Vagina (tissue), 2 donors: ENCODE data around the gene NPTX2. TPM values are rescaled to one million over a fixed set of nuclear protein-coding genes. Genes with fewer than 3 reads are reported as not detected.

Experiments used
- DNase-seq, 2 donors: peaks; one replicate each; pipeline ENCODE4 v3.0.0-alpha.2; 2017; ENCODE audit errors: extremely low spot score in 2 of 2
- H3K27ac ChIP-seq: fragments of 200-600 bp; sonication (generic); one replicate; pipeline ENCODE4 v1.5.1; 2019
- H3K27me3 ChIP-seq: fragments of 200-600 bp; sonication (generic); one replicate; pipeline ENCODE4 v1.5.1; 2019
- H3K36me3 ChIP-seq, 2 donors: fragments of 200-600 bp; sonication (generic); one replicate each; pipeline ENCODE4 v1.5.1; 2017 to 2019
- H3K4me1 ChIP-seq: fragments of 200-600 bp; sonication (generic); one replicate; pipeline ENCODE4 v1.5.1; 2019
- H3K4me3 ChIP-seq, 2 donors: fragments of 200-600 bp; sonication (generic); 1 replicate in 1 of 2; 2 replicates in 1 of 2; pipeline ENCODE4 v1.5.1; 2016 to 2019
- H3K9me3 ChIP-seq: fragments of 200-600 bp; sonication (generic); one replicate; pipeline ENCODE4 v1.5.1; 2019
- POLR2A ChIP-seq, 2 donors: fragments of 450-650 bp; IDR thresholded peaks; one replicate each; pipeline ENCODE4 v1.6.1; 2017; ENCODE audit warnings: antibody characterized with exemption in 2 of 2, mild to moderate bottlenecking in 2 of 2, moderate library complexity in 2 of 2
- POLR2AphosphoS5 ChIP-seq, 2 donors: sonication (generic); formaldehyde crosslinking; IDR thresholded peaks; one replicate each; pipeline ENCODE4 v1.9.0; 2017; ENCODE audit warnings: antibody characterized with exemption in 2 of 2, mild to moderate bottlenecking in 2 of 2, low read depth in 1 of 2; ENCODE audit not compliant: insufficient read depth in 1 of 2
- intact Hi-C: fragments of 100-400 bp; cut with DNase I; formaldehyde crosslinking; loops from one replicate; pipeline ENCODE4 v1.15.1; 2023
- total RNA-seq: library from RNA; depleted of rRNA; stranded (reverse); fragments of >200 nt; gene quantifications from one replicate; pipeline ENCODE4 v1.2.3, GENCODE V29; 2016
- TF ChIP-seq, protein P1 (sequence below), 3 experiments: fragments of 450-650 bp in 2 of 3; fragments of 200-600 bp in 1 of 3; sonication (generic) in 1 of 3; IDR thresholded peaks; one replicate each; pipeline ENCODE4 v1.5.1; 2017 to 2019; ENCODE audit warnings: antibody characterized with exemption in 3 of 3, mild to moderate bottlenecking in 2 of 3, moderate library complexity in 2 of 3

The NPTX2 gene
- total RNA-seq, 1 donor from 2014 or later = 13.0 TPM

GRCh38 chr7:98654524-98655272, 37.6 kb downstream of the NPTX2 start:
- intact Hi-C loops = no loop called here
- H3K27ac ChIP-seq = no peak overlapping the region
- H3K4me1 ChIP-seq = no peaks in the 10 kb centered on the region
- DNase-seq = no peak
- H3K27me3 ChIP-seq = no peaks in the 10 kb centered on the region
- no peaks in the 10 kb centered on the region for H3K36me3 ChIP-seq
- no peaks in the 10 kb centered on the region for H3K9me3 ChIP-seq
- TF ChIP-seq POLR2AphosphoS5 (IDR thresholded peaks at IDR 0.05; ENCODE audit: insufficient read depth in 1 of 2, low read depth in 1 of 2) (no peak), POLR2A (IDR thresholded peaks at IDR 0.05) (no peak)
- TF ChIP-seq, protein P1, sequence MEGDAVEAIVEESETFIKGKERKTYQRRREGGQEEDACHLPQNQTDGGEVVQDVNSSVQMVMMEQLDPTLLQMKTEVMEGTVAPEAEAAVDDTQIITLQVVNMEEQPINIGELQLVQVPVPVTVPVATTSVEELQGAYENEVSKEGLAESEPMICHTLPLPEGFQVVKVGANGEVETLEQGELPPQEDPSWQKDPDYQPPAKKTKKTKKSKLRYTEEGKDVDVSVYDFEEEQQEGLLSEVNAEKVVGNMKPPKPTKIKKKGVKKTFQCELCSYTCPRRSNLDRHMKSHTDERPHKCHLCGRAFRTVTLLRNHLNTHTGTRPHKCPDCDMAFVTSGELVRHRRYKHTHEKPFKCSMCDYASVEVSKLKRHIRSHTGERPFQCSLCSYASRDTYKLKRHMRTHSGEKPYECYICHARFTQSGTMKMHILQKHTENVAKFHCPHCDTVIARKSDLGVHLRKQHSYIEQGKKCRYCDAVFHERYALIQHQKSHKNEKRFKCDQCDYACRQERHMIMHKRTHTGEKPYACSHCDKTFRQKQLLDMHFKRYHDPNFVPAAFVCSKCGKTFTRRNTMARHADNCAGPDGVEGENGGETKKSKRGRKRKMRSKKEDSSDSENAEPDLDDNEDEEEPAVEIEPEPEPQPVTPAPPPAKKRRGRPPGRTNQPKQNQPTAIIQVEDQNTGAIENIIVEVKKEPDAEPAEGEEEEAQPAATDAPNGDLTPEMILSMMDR (IDR thresholded peaks at IDR 0.05) = no peak
- no peak overlapping the region for H3K4me3 ChIP-seq

GRCh38 chr7:98655611-98656010, 38.5 kb downstream of the NPTX2 start:
- DNase-seq = no peak
- no peaks in the 10 kb centered on the region for H3K4me1 ChIP-seq
- no peaks in the 10 kb centered on the region for H3K9me3 ChIP-seq
- TF ChIP-seq POLR2A (IDR thresholded peaks at IDR 0.05) (no peak), POLR2AphosphoS5 (IDR thresholded peaks at IDR 0.05; ENCODE audit: insufficient read depth in 1 of 2, low read depth in 1 of 2) (no peak)
- TF ChIP-seq, protein P1 (IDR thresholded peaks at IDR 0.05) = no peak
- H3K36me3 ChIP-seq = no peaks in the 10 kb centered on the region
- no peak overlapping the region for H3K4me3 ChIP-seq
- intact Hi-C loops = no loop called here
- no peak overlapping the region for H3K27ac ChIP-seq
- H3K27me3 ChIP-seq = no peaks in the 10 kb centered on the region

GRCh38 chr7:98656899-98657298, 39.8 kb downstream of the NPTX2 start:
- TF ChIP-seq POLR2A (IDR thresholded peaks at IDR 0.05) (no peak), POLR2AphosphoS5 (IDR thresholded peaks at IDR 0.05; ENCODE audit: insufficient read depth in 1 of 2, low read depth in 1 of 2) (no peak)
- TF ChIP-seq, protein P1 (IDR thresholded peaks at IDR 0.05) = no peak
- no peak for DNase-seq
- intact Hi-C loops = no loop called here
- Histone ChIP-seq H3K9me3 (no peaks in the 10 kb centered on the region), H3K27ac (no peak overlapping the region), H3K27me3 (no peaks in the 10 kb centered on the region), H3K4me3 (no peak overlapping the region), H3K36me3 (no peaks in the 10 kb centered on the region), H3K4me1 (no peaks in the 10 kb centered on the region)

- no peaks in the 10 kb centered on the region for H3K27me3 ChIP-seq
- no peaks in the 10 kb centered on the region for H3K9me3 ChIP-seq
- no peak for DNase-seq
- no peaks in the 10 kb centered on the region for H3K36me3 ChIP-seq
- TF ChIP-seq POLR2AphosphoS5 (IDR thresholded peaks at IDR 0.05; ENCODE audit: insufficient read depth in 1 of 2, low read depth in 1 of 2) (no peak), POLR2A (IDR thresholded peaks at IDR 0.05) (no peak)
- TF ChIP-seq, protein P1 (IDR thresholded peaks at IDR 0.05) = no peak
- H3K4me3 ChIP-seq = no peak overlapping the region
- intact Hi-C loops = no loop called here
- no peaks in the 10 kb centered on the region for H3K4me1 ChIP-seq
- H3K27ac ChIP-seq = no peak overlapping the region
These were observed 40.7 kb downstream of the NPTX2 start for GRCh38 chr7:98657736-98658135.

DNA sequence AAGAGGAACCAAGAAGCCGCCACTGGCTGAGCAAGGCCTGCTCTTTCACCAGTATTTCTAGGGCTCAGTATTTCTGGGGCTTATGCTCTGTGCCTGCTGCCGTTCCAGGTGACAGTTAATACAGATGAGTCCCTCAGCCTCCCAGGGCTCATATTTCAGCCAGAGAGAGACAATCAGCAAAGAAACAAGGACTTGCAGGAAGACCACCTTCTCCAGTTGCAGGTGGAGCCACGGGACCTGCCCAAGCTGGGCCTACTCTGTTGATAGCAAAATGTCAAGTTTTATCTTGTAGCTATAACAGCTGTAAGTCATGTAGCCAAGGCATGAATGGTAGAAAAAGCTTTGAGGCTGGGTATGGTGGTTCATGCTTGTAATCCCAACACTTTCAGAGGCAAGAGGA, 42.7 kb downstream of the NPTX2 start:
- Histone ChIP-seq H3K27me3 (no peaks in the 10 kb centered on the region), H3K4me1 (no peaks in the 10 kb centered on the region), H3K36me3 (no peaks in the 10 kb centered on the region), H3K4me3 (no peak overlapping the region), H3K9me3 (no peaks in the 10 kb centered on the region), H3K27ac (no peak overlapping the region)
- no peak for DNase-seq
- TF ChIP-seq, protein P1 (IDR thresholded peaks at IDR 0.05) = no peak
- TF ChIP-seq POLR2AphosphoS5 (IDR thresholded peaks at IDR 0.05; ENCODE audit: insufficient read depth in 1 of 2, low read depth in 1 of 2) (no peak), POLR2A (IDR thresholded peaks at IDR 0.05) (no peak)
- intact Hi-C loops = no loop called here
